ENCODE measurements around the gene CYB5R4.

The CYB5R4 gene

GRCh38 chr6:83873869-83874268 lies 14.4 kb downstream of the CYB5R4 start:
- no peak for DNase-seq (ENCODE audit: insufficient read length, low spot score)
- FAIRE-seq, result no peak
- TF ChIP-seq CTCF (IDR thresholded peaks at IDR 0.05; ENCODE audit: insufficient read depth, missing control alignments), result no peak

GRCh38 chr6:83875843-83876242 lies 16.4 kb downstream of the CYB5R4 start:
- FAIRE-seq (no peak), DNase-seq (ENCODE audit: insufficient read length, low spot score) (no peak)
- TF ChIP-seq CTCF (IDR thresholded peaks at IDR 0.05; ENCODE audit: insufficient read depth, missing control alignments), result no peak

- DNase-seq (ENCODE audit: insufficient read length, low spot score) (no peak), FAIRE-seq (no peak)
- no peak for TF ChIP-seq CTCF (IDR thresholded peaks at IDR 0.05; ENCODE audit: insufficient read depth, missing control alignments)
These were observed 19.6 kb downstream of the CYB5R4 start for GRCh38 chr6:83878902-83879644.

GRCh38 chr6:83879746-83880145 lies 20.3 kb downstream of the CYB5R4 start:
- FAIRE-seq, result no peak
- no peak for DNase-seq (ENCODE audit: insufficient read length, low spot score)
- TF ChIP-seq CTCF (IDR thresholded peaks at IDR 0.05; ENCODE audit: insufficient read depth, missing control alignments), result no peak

- no peak for TF ChIP-seq CTCF (IDR thresholded peaks at IDR 0.05; ENCODE audit: insufficient read depth, missing control alignments)
- FAIRE-seq (no peak), DNase-seq (ENCODE audit: insufficient read length, low spot score) (no peak)
These were observed 23.8 kb downstream of the CYB5R4 start for GRCh38 chr6:83883240-83883639.

GRCh38 chr6:83884523-83884922 lies 25.0 kb downstream of the CYB5R4 start:
- FAIRE-seq (peak; percentile 97), DNase-seq (ENCODE audit: insufficient read length, low spot score) (no peak)
- TF ChIP-seq CTCF (IDR thresholded peaks at IDR 0.05; ENCODE audit: insufficient read depth, missing control alignments), result peak; percentile 88

GRCh38 chr6:83885984-83886383 lies 26.5 kb downstream of the CYB5R4 start:
- TF ChIP-seq CTCF (IDR thresholded peaks at IDR 0.05; ENCODE audit: insufficient read depth, missing control alignments), result no peak
- FAIRE-seq (no peak), DNase-seq (ENCODE audit: insufficient read length, low spot score) (no peak)

Measured in D721Med (cell line).